ENCODE data around the gene MPPED2.

The MPPED2 gene

GRCh38 chr11:30540781-30541180 lies 45.4 kb downstream of the MPPED2 start:
- Histone ChIP-seq H3K4me3 (ENCODE audit: low read depth in 1 of 5, low read length in 5 of 5) (no peak overlapping the region), H3K27me3 (ENCODE audit: control insufficient read depth in 5 of 5, insufficient read depth in 4 of 5, low read length in 5 of 5) (no peaks in the 10 kb centered on the region), H3K9ac (ENCODE audit: low read length in 5 of 5) (no peak overlapping the region), H3K4me1 (ENCODE audit: control insufficient read depth in 5 of 5, insufficient read depth in 5 of 5, low read length in 5 of 5) (peaks cover 0 to 4% (median 4%) of the 10 kb centered on the region in 5 donors), H3K36me3 (ENCODE audit: control insufficient read depth in 5 of 5, insufficient read depth in 5 of 5, low read length in 5 of 5) (no peaks in the 10 kb centered on the region), H3K9me3 (ENCODE audit: control insufficient read depth in 5 of 5, low read length in 5 of 5) (no peaks in the 10 kb centered on the region), H3K27ac (ENCODE audit: low read depth, low read length) (no peak overlapping the region)

DNA sequence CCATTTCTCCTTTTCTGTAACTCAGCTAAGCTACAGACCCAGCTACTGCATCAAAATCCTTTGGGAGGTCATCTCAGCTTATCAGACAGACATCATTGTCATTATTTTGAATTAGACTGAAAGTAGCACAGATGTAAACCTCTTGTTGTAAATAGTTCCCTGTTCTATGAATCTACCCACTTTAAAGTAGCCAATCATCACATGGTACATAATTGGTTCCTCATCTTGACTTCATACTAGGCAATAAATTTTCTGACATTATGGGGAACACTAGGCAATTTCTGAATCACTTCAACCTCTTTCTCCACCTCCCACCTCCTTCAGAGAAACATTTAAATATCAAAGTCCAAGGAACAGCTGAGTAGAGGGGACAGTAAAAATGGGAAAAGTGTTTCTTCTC lies 47.9 kb downstream of the MPPED2 start:
- Histone ChIP-seq H3K27ac (ENCODE audit: low read depth, low read length) (no peak overlapping the region), H3K27me3 (ENCODE audit: control insufficient read depth in 5 of 5, insufficient read depth in 4 of 5, low read length in 5 of 5) (no peaks in the 10 kb centered on the region), H3K4me3 (ENCODE audit: low read depth in 1 of 5, low read length in 5 of 5) (no peak overlapping the region), H3K4me1 (ENCODE audit: control insufficient read depth in 5 of 5, insufficient read depth in 5 of 5, low read length in 5 of 5) (no peaks in the 10 kb centered on the region), H3K9me3 (ENCODE audit: control insufficient read depth in 5 of 5, low read length in 5 of 5) (no peaks in the 10 kb centered on the region), H3K9ac (ENCODE audit: low read length in 5 of 5) (no peak overlapping the region), H3K36me3 (ENCODE audit: control insufficient read depth in 5 of 5, insufficient read depth in 5 of 5, low read length in 5 of 5) (no peaks in the 10 kb centered on the region)

DNA sequence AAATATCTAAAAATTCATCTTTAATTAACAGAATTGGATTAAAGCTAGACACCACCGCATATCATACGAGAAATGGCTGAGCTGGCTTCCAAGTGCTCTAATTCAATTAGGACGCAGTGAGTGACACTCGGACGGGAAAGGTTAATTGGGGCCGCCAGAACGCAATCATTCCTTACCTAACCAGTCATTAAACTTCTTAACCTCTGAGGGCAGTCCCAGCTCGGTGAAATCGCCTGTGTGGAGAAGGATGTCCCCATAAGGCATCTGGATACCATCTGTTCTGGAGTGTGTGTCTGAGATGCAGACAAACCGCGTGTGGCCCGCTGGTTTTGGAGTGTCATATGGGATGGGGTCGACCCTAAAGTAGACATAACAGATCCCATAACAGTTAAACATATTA lies 50.3 kb downstream of the MPPED2 start:
- no peak overlapping the region for H3K27ac ChIP-seq (ENCODE audit: low read depth, low read length)
- H3K27me3 ChIP-seq (ENCODE audit: control insufficient read depth in 5 of 5, insufficient read depth in 4 of 5, low read length in 5 of 5) = no peaks in the 10 kb centered on the region
- no peaks in the 10 kb centered on the region for H3K36me3 ChIP-seq (ENCODE audit: control insufficient read depth in 5 of 5, insufficient read depth in 5 of 5, low read length in 5 of 5)
- H3K9ac ChIP-seq (ENCODE audit: low read length in 5 of 5) = no peak overlapping the region
- no peak overlapping the region for H3K4me3 ChIP-seq (ENCODE audit: low read depth in 1 of 5, low read length in 5 of 5)
- H3K9me3 ChIP-seq (ENCODE audit: control insufficient read depth in 5 of 5, low read length in 5 of 5) = no peaks in the 10 kb centered on the region
- peaks cover 0 to 3% (median 0%) of the 10 kb centered on the region in 5 donors for H3K4me1 ChIP-seq (ENCODE audit: control insufficient read depth in 5 of 5, insufficient read depth in 5 of 5, low read length in 5 of 5)

DNA sequence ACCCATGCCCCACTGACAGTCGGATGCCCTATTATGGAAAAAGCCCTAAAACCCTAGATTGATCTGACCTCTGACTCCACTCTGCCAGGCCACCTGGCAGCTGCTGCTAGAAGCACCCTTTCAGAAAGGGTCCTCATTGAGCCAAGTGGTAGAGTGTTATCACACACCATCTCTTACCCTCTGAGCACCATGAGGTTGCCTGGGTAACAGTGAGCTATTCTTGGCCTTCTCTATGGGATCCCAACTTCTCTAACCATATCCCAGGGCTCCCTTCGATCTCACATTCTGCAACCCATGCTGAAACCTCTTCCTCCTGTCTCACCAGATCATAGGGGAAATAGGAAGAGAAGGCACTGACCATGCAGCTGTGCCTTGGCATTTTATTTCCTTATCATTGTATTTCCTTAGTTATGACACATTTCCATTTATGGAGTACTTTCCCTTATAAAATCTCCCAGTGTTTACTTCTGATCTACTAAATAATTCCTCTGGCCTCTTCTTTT lies 52.7 kb downstream of the MPPED2 start:
- Histone ChIP-seq H3K9me3 (ENCODE audit: control insufficient read depth in 5 of 5, low read length in 5 of 5) (no peaks in the 10 kb centered on the region), H3K4me1 (ENCODE audit: control insufficient read depth in 5 of 5, insufficient read depth in 5 of 5, low read length in 5 of 5) (peaks cover 0 to 3% (median 0%) of the 10 kb centered on the region in 5 donors), H3K9ac (ENCODE audit: low read length in 5 of 5) (no peak overlapping the region), H3K4me3 (ENCODE audit: low read depth in 1 of 5, low read length in 5 of 5) (no peak overlapping the region), H3K36me3 (ENCODE audit: control insufficient read depth in 5 of 5, insufficient read depth in 5 of 5, low read length in 5 of 5) (no peaks in the 10 kb centered on the region), H3K27me3 (ENCODE audit: control insufficient read depth in 5 of 5, insufficient read depth in 4 of 5, low read length in 5 of 5) (no peaks in the 10 kb centered on the region), H3K27ac (ENCODE audit: low read depth, low read length) (no peak overlapping the region)

DNA sequence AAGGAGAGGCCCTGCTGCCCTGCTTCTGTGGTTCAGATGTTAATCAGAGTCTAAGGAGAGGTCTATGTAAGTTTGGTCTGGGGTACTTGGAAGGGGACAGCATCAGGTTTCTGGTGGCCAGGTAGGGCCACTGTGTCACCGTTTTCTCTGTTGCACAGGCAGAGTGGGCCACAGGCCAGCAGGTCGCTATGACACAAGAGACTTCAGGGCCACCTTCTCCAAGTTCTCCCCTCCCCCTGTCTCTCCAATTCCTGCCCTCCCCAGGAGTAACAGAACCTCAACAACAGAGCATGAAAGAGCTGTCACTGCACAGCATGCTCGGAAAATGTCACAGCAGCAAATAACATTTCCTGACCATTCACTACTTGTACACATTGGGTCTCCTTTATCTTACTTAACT lies 58.6 kb downstream of the MPPED2 start:
- Histone ChIP-seq H3K4me1 (ENCODE audit: control insufficient read depth in 5 of 5, insufficient read depth in 5 of 5, low read length in 5 of 5) (peaks cover 0 to under 1% (median 0%) of the 10 kb centered on the region in 5 donors), H3K9ac (ENCODE audit: low read length in 5 of 5) (no peak overlapping the region), H3K9me3 (ENCODE audit: control insufficient read depth in 5 of 5, low read length in 5 of 5) (no peaks in the 10 kb centered on the region), H3K27ac (ENCODE audit: low read depth, low read length) (no peak overlapping the region), H3K36me3 (ENCODE audit: control insufficient read depth in 5 of 5, insufficient read depth in 5 of 5, low read length in 5 of 5) (no peaks in the 10 kb centered on the region), H3K27me3 (ENCODE audit: control insufficient read depth in 5 of 5, insufficient read depth in 4 of 5, low read length in 5 of 5) (no peaks in the 10 kb centered on the region), H3K4me3 (ENCODE audit: low read depth in 1 of 5, low read length in 5 of 5) (no peak overlapping the region)

DNA sequence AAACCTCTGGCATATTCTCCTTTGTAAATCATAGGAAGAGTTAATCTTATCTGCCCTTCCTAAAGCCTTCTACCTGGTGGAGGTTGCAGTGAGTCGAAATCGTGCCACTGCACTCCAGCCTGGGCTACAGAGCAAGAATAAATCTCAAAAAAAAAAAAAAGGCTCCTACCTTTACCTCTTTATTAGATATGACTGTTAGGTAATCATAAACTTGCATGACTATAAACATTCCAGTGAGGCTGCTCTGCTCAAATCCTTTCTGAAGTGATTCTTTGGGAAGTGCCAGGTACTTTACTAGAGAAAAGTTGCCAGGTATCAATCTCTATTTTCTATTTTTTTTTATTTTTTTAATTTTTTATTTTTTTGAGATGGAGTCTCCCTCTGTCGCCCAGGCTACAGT lies 59.6 kb downstream of the MPPED2 start:
- Histone ChIP-seq H3K36me3 (ENCODE audit: control insufficient read depth in 5 of 5, insufficient read depth in 5 of 5, low read length in 5 of 5) (no peaks in the 10 kb centered on the region), H3K9me3 (ENCODE audit: control insufficient read depth in 5 of 5, low read length in 5 of 5) (no peaks in the 10 kb centered on the region), H3K9ac (ENCODE audit: low read length in 5 of 5) (no peak overlapping the region), H3K27me3 (ENCODE audit: control insufficient read depth in 5 of 5, insufficient read depth in 4 of 5, low read length in 5 of 5) (no peaks in the 10 kb centered on the region), H3K4me1 (ENCODE audit: control insufficient read depth in 5 of 5, insufficient read depth in 5 of 5, low read length in 5 of 5) (no peaks in the 10 kb centered on the region), H3K27ac (ENCODE audit: low read depth, low read length) (no peak overlapping the region), H3K4me3 (ENCODE audit: low read depth in 1 of 5, low read length in 5 of 5) (no peak overlapping the region)

GRCh38 chr11:30522536-30523243 lies 63.5 kb downstream of the MPPED2 start:
- no peaks in the 10 kb centered on the region for H3K4me1 ChIP-seq (ENCODE audit: control insufficient read depth in 5 of 5, insufficient read depth in 5 of 5, low read length in 5 of 5)
- H3K9ac ChIP-seq (ENCODE audit: low read length in 5 of 5) = no peak overlapping the region
- H3K27me3 ChIP-seq (ENCODE audit: control insufficient read depth in 5 of 5, insufficient read depth in 4 of 5, low read length in 5 of 5) = no peaks in the 10 kb centered on the region
- no peaks in the 10 kb centered on the region for H3K9me3 ChIP-seq (ENCODE audit: control insufficient read depth in 5 of 5, low read length in 5 of 5)
- H3K27ac ChIP-seq (ENCODE audit: low read depth, low read length) = no peak overlapping the region
- H3K4me3 ChIP-seq (ENCODE audit: low read depth in 1 of 5, low read length in 5 of 5) = no peak overlapping the region
- H3K36me3 ChIP-seq (ENCODE audit: control insufficient read depth in 5 of 5, insufficient read depth in 5 of 5, low read length in 5 of 5) = no peaks in the 10 kb centered on the region

DNA sequence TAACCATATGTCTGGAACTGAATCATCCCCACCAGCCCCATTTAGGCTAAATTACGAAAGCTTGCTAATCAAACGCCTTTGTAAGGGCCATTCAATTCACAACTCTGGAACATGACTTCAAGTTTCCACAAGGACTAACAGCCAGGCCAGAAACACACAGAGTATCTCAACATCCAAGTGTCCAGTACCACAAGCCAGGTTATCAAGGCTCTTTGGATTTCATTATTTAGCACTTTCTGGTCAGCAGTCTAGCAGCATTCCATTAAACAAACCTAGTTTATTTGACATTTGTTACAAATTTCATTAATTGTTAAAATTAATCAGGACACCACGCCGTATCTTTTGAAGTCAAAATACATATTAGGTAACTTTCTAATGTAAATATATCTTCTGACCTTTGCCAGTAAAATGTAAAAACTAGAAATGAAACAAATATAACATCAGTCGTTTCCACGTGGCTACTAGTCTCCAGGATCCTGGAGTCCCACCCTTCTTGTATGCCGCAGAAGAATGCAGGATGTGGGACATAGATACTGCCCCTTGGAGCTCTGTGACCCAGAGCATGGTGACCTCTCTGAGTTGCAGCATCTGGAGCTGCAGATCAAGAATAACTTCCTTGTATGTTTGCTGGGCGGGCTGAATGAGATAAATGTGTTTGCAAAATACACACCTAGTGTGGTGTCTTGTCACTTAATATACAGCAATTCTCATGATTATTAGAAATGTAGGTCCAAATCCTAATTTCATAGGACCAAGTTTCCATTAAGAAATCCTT lies 64.7 kb downstream of the MPPED2 start:
- no peaks in the 10 kb centered on the region for H3K4me1 ChIP-seq (ENCODE audit: control insufficient read depth in 5 of 5, insufficient read depth in 5 of 5, low read length in 5 of 5)
- no peak overlapping the region for H3K4me3 ChIP-seq (ENCODE audit: low read depth in 1 of 5, low read length in 5 of 5)
- H3K27me3 ChIP-seq (ENCODE audit: control insufficient read depth in 5 of 5, insufficient read depth in 4 of 5, low read length in 5 of 5) = no peaks in the 10 kb centered on the region
- H3K9me3 ChIP-seq (ENCODE audit: control insufficient read depth in 5 of 5, low read length in 5 of 5) = no peaks in the 10 kb centered on the region
- H3K36me3 ChIP-seq (ENCODE audit: control insufficient read depth in 5 of 5, insufficient read depth in 5 of 5, low read length in 5 of 5) = no peaks in the 10 kb centered on the region
- no peak overlapping the region for H3K9ac ChIP-seq (ENCODE audit: low read length in 5 of 5)
- H3K27ac ChIP-seq (ENCODE audit: low read depth, low read length) = no peak overlapping the region

GRCh38 chr11:30513087-30513486 lies 73.1 kb downstream of the MPPED2 start:
- Histone ChIP-seq H3K27me3 (ENCODE audit: control insufficient read depth in 5 of 5, insufficient read depth in 4 of 5, low read length in 5 of 5) (no peaks in the 10 kb centered on the region), H3K27ac (ENCODE audit: low read depth, low read length) (no peak overlapping the region), H3K9me3 (ENCODE audit: control insufficient read depth in 5 of 5, low read length in 5 of 5) (no peaks in the 10 kb centered on the region), H3K36me3 (ENCODE audit: control insufficient read depth in 5 of 5, insufficient read depth in 5 of 5, low read length in 5 of 5) (no peaks in the 10 kb centered on the region), H3K9ac (ENCODE audit: low read length in 5 of 5) (no peak overlapping the region), H3K4me1 (ENCODE audit: control insufficient read depth in 5 of 5, insufficient read depth in 5 of 5, low read length in 5 of 5) (peaks cover 0 to 4% (median 0%) of the 10 kb centered on the region in 5 donors), H3K4me3 (ENCODE audit: low read depth in 1 of 5, low read length in 5 of 5) (no peak overlapping the region)

- Histone ChIP-seq H3K4me1 (ENCODE audit: control insufficient read depth in 5 of 5, insufficient read depth in 5 of 5, low read length in 5 of 5) (peaks cover 0 to 4% (median 0%) of the 10 kb centered on the region in 5 donors), H3K9me3 (ENCODE audit: control insufficient read depth in 5 of 5, low read length in 5 of 5) (no peaks in the 10 kb centered on the region), H3K27me3 (ENCODE audit: control insufficient read depth in 5 of 5, insufficient read depth in 4 of 5, low read length in 5 of 5) (no peaks in the 10 kb centered on the region), H3K9ac (ENCODE audit: low read length in 5 of 5) (no peak overlapping the region), H3K36me3 (ENCODE audit: control insufficient read depth in 5 of 5, insufficient read depth in 5 of 5, low read length in 5 of 5) (no peaks in the 10 kb centered on the region), H3K27ac (ENCODE audit: low read depth, low read length) (no peak overlapping the region), H3K4me3 (ENCODE audit: low read depth in 1 of 5, low read length in 5 of 5) (no peak overlapping the region)
Measured at GRCh38 chr11:30511408-30511807, 74.7 kb downstream of the MPPED2 start.

All from subcutaneous abdominal adipose tissue (tissue), 5 donors.